ENCODE data around the gene TDP1.

Gene TDP1

DNA sequence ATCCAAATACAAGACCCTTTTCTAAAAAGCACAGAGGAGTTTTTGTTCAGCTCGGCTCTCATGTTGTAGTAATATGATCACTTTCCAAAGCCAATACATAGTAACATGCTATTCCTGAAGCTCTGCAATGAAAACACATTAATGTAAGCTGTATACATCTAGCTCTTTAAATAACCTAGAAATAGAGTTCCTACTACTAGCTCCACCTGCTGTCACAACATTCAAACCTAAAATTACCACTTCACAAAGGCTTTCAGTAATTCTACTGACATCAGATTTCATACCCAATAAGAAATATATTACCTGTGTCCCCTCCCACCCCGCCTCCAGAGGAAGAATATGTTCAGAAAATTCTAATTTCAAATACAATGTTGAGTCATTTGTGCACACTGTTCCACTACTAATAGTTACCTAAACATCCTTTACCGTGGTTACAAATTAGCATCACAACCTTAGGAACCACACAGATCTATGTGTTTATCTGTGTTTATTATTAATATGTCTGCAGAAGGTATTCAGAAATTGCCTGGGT, 19.0 kb upstream of the TDP1 start:
- H3K27ac ChIP-seq (replicated peaks): no peak overlapping the region
- H3K27me3 ChIP-seq (ENCODE audit: insufficient read depth, poor library complexity, severe bottlenecking): no peaks in the 10 kb centered on the region
- H3K4me3 ChIP-seq (replicated peaks; ENCODE audit: insufficient read depth, low read length): no peak overlapping the region
- no peak for TF ChIP-seq GABPA (IDR thresholded peaks at IDR 0.05; ENCODE audit: low read depth)
- TF ChIP-seq, protein P1, sequence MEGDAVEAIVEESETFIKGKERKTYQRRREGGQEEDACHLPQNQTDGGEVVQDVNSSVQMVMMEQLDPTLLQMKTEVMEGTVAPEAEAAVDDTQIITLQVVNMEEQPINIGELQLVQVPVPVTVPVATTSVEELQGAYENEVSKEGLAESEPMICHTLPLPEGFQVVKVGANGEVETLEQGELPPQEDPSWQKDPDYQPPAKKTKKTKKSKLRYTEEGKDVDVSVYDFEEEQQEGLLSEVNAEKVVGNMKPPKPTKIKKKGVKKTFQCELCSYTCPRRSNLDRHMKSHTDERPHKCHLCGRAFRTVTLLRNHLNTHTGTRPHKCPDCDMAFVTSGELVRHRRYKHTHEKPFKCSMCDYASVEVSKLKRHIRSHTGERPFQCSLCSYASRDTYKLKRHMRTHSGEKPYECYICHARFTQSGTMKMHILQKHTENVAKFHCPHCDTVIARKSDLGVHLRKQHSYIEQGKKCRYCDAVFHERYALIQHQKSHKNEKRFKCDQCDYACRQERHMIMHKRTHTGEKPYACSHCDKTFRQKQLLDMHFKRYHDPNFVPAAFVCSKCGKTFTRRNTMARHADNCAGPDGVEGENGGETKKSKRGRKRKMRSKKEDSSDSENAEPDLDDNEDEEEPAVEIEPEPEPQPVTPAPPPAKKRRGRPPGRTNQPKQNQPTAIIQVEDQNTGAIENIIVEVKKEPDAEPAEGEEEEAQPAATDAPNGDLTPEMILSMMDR (IDR thresholded peaks at IDR 0.05; ENCODE audit: insufficient read depth, low read length): no peak
- no peak for TF ChIP-seq POLR2AphosphoS5 (IDR thresholded peaks at IDR 0.05; ENCODE audit: low read depth)
- no peak for TF ChIP-seq SPI1 (IDR thresholded peaks at IDR 0.05; ENCODE audit: borderline replicate concordance, low read depth)
- TF ChIP-seq, protein P2, sequence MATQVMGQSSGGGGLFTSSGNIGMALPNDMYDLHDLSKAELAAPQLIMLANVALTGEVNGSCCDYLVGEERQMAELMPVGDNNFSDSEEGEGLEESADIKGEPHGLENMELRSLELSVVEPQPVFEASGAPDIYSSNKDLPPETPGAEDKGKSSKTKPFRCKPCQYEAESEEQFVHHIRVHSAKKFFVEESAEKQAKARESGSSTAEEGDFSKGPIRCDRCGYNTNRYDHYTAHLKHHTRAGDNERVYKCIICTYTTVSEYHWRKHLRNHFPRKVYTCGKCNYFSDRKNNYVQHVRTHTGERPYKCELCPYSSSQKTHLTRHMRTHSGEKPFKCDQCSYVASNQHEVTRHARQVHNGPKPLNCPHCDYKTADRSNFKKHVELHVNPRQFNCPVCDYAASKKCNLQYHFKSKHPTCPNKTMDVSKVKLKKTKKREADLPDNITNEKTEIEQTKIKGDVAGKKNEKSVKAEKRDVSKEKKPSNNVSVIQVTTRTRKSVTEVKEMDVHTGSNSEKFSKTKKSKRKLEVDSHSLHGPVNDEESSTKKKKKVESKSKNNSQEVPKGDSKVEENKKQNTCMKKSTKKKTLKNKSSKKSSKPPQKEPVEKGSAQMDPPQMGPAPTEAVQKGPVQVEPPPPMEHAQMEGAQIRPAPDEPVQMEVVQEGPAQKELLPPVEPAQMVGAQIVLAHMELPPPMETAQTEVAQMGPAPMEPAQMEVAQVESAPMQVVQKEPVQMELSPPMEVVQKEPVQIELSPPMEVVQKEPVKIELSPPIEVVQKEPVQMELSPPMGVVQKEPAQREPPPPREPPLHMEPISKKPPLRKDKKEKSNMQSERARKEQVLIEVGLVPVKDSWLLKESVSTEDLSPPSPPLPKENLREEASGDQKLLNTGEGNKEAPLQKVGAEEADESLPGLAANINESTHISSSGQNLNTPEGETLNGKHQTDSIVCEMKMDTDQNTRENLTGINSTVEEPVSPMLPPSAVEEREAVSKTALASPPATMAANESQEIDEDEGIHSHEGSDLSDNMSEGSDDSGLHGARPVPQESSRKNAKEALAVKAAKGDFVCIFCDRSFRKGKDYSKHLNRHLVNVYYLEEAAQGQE (IDR thresholded peaks at IDR 0.05; ENCODE audit: insufficient replicate concordance, low read depth): no peak
- DNase-seq (ENCODE audit: low read depth in 1 of 2, low spot score in 1 of 2): no peak

DNA sequence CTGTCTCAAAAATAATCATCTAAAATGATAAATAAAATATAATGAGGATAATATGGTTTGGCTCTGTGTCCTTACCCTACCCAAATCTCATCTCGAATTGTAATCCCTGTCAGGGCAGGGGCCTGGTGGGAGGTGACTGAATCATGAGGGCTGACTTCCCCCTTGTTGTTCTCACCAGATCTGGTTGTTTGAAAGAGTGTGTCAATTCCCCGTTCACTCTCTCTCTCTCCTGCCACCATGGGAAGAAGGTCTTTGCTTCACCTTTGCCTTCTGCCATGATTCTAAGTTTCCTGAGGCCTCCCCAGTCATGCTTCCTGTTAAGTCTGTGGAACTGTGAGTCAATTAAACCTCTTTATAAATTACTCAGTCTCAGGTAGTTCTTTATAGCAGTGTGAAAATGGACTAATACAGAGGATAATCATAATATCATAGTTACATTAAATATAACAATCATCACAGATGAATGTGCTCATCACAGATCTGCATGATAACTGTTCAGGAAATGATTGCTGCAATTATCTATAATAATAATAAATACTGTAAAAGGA, 13.8 kb upstream of the TDP1 start:
- DNase-seq (ENCODE audit: low read depth in 1 of 2, low spot score in 1 of 2): no peak

DNA sequence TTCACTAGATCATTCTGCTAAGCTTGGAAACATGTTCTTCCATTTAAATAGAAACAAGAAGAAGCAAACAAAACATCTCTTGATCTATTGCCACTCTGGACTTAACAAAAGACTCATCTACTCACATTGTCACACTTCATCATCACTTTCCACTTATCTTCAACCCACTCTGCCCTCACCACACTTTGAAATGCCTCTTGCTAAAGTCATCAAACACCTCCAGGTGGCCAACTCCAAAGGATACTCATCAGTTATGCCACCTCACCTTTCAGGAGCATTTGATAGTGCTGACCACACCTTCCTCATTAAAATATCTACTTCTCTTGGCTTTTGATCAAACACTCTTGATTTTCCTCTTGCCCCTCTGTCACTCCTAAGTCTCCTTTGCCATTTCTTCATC, 8.4 kb upstream of the TDP1 start:
- Histone ChIP-seq H3K27ac (replicated peaks) (no peak overlapping the region), H3K27me3 (ENCODE audit: insufficient read depth, poor library complexity, severe bottlenecking) (no peaks in the 10 kb centered on the region), H3K4me3 (replicated peaks; ENCODE audit: insufficient read depth, low read length) (no peak overlapping the region)
- TF ChIP-seq POLR2AphosphoS5 (IDR thresholded peaks at IDR 0.05; ENCODE audit: low read depth) (no peak), GABPA (IDR thresholded peaks at IDR 0.05; ENCODE audit: low read depth) (no peak), SPI1 (IDR thresholded peaks at IDR 0.05; ENCODE audit: borderline replicate concordance, low read depth) (no peak)
- TF ChIP-seq, protein P2 (IDR thresholded peaks at IDR 0.05; ENCODE audit: insufficient replicate concordance, low read depth): no peak
- TF ChIP-seq, protein P1 (IDR thresholded peaks at IDR 0.05; ENCODE audit: insufficient read depth, low read length): no peak
- DNase-seq (ENCODE audit: low read depth in 1 of 2, low spot score in 1 of 2): no peak

More for the DNA sequence above, 13.8 kb upstream of the TDP1 start:
- H3K27ac ChIP-seq (replicated peaks): no peak overlapping the region
- H3K4me3 ChIP-seq (replicated peaks; ENCODE audit: insufficient read depth, low read length): no peak overlapping the region
- TF ChIP-seq SPI1 (IDR thresholded peaks at IDR 0.05; ENCODE audit: borderline replicate concordance, low read depth) (no peak), GABPA (IDR thresholded peaks at IDR 0.05; ENCODE audit: low read depth) (no peak), POLR2AphosphoS5 (IDR thresholded peaks at IDR 0.05; ENCODE audit: low read depth) (no peak)
- TF ChIP-seq, protein P1 (IDR thresholded peaks at IDR 0.05; ENCODE audit: insufficient read depth, low read length): no peak
- TF ChIP-seq, protein P2 (IDR thresholded peaks at IDR 0.05; ENCODE audit: insufficient replicate concordance, low read depth): no peak
- H3K27me3 ChIP-seq (ENCODE audit: insufficient read depth, poor library complexity, severe bottlenecking): no peaks in the 10 kb centered on the region

Data from HL-60 (cell line).